ENCODE measurements around the gene NMS. TPM values are rescaled to one million over a fixed set of nuclear protein-coding genes. Genes with fewer than 3 reads are reported as not detected.

The NMS gene
- total RNA-seq, 1 experiment from 2014 or later: not detected

- TF ChIP-seq SMAD4 (CRISPR knock-in tag; IDR thresholded peaks at IDR 0.05) (0 out of 2 replicates have a peak, but pooled peaks have one; percentile 28), FOXP4 (CRISPR knock-in tag; IDR thresholded peaks at IDR 0.05) (peak; percentile 78), TEAD4 (CRISPR knock-in tag; IDR thresholded peaks at IDR 0.05) (peak; percentile 84), ZNF138 (CRISPR knock-in tag; conservative IDR thresholded peaks at IDR 0.05) (no peak), GABPB1 (CRISPR knock-in tag; IDR thresholded peaks at IDR 0.05) (0 out of 2 replicates have a peak, but pooled peaks have one; percentile 35), FOXK1 (CRISPR knock-in tag; IDR thresholded peaks at IDR 0.05) (peak; percentile 39; the same call in 1 of the 2 replicates), MYBL2 (CRISPR knock-in tag; IDR thresholded peaks at IDR 0.05) (peak; percentile 64; the same call in 1 of the 2 replicates), MAX (CRISPR knock-in tag; IDR thresholded peaks at IDR 0.05) (peak; percentile 54; the same call in 1 of the 2 replicates), SMAD3 (CRISPR knock-in tag; IDR thresholded peaks at IDR 0.05; ENCODE audit: borderline replicate concordance) (0 out of 2 replicates have a peak, but pooled peaks have one; percentile 22), ZNF532 (CRISPR knock-in tag; IDR thresholded peaks at IDR 0.05; ENCODE audit: borderline replicate concordance) (no peak), FOXP1 (CRISPR knock-in tag; IDR thresholded peaks at IDR 0.05; ENCODE audit: borderline replicate concordance) (peak; percentile 69; the same call in 1 of the 2 replicates), JUN (CRISPR knock-in tag; IDR thresholded peaks at IDR 0.05) (peak; percentile 84; the same call in 1 of the 2 replicates), NFYB (CRISPR knock-in tag; conservative IDR thresholded peaks at IDR 0.05; ENCODE audit: low read depth) (0 out of 2 replicates have a peak, but pooled peaks have one; percentile 26), ZNF232 (CRISPR knock-in tag; IDR thresholded peaks at IDR 0.05) (peak; percentile 57; the same call in 1 of the 2 replicates), USF1 (CRISPR knock-in tag; IDR thresholded peaks at IDR 0.05) (peak; percentile 56; the same call in 1 of the 2 replicates), PREB (CRISPR knock-in tag; IDR thresholded peaks at IDR 0.05; ENCODE audit: borderline replicate concordance) (no peak), NFE2L1 (CRISPR knock-in tag; IDR thresholded peaks at IDR 0.05) (peak; percentile 74; the same call in 1 of the 2 replicates)
Measured at GRCh38 chr2:100470898-100471514, 724 bp downstream of the NMS start (continued).

- Mint-ChIP-seq H3K9me3 (no peaks in the 10 kb centered on the region; the same call in 1 of the 2 replicates), H3K27me3 (ENCODE audit: low read depth) (peaks cover 3% of the 10 kb centered on the region; the same call in 1 of the 2 replicates), H3K36me3 (no peaks in the 10 kb centered on the region), H3K4me3 (no peak overlapping the region), H3K4me1 (peaks cover 3% of the 10 kb centered on the region; the same call in 1 of the 2 replicates), H3K27ac (no peak overlapping the region)
- DNase-seq (ENCODE audit: low spot score) (no peak), ATAC-seq (no peak)
- CTCF ChIA-PET: interaction anchor here (0.6 kb wide), 1 partner anchor 214 kb away, joined by 3 read pairs; no protein-coding TSS in a partner anchor
- POLR2A ChIA-PET: no interaction called here
- TF ChIP-seq NFYB (CRISPR knock-in tag; conservative IDR thresholded peaks at IDR 0.05; ENCODE audit: low read depth) (no peak), PRDM15 (CRISPR knock-in tag; IDR thresholded peaks at IDR 0.05) (no peak), CBFB (CRISPR knock-in tag; IDR thresholded peaks at IDR 0.05; ENCODE audit: low read depth) (no peak), ZNF512 (CRISPR knock-in tag; IDR thresholded peaks at IDR 0.05; ENCODE audit: borderline replicate concordance) (no peak)
Measured at GRCh38 chr2:100476606-100477005, 6.3 kb downstream of the NMS start.

Data from WTC11 (cell line).